GM12878 (cell line): Measurements from ENCODE around the gene FLOT1.

Experiments
- CBFB ChIP-seq: IDR thresholded peaks from 2 replicates; pipeline ENCODE4 v1.6.1; 2016; ENCODE audit warnings: antibody characterized with exemption, low read depth
- EP300 ChIP-seq, 2 experiments: fragments of 150-350 bp in 1 of 2; IDR thresholded peaks; 2 replicates each; pipeline ENCODE4 v1.6.1; 2011 to 2012; ENCODE audit warnings: low read depth in 2 of 2, low read length in 2 of 2, borderline replicate concordance in 1 of 2, improper control_type of control experiment in 1 of 2, inconsistent platforms in 1 of 2; ENCODE audit not compliant: control insufficient read depth in 1 of 2
- ESRRA ChIP-seq: IDR thresholded peaks from 2 replicates; pipeline ENCODE4 v1.6.1; 2012; ENCODE audit warnings: mild to moderate bottlenecking, low read length, improper control_type of control experiment
- IKZF2 ChIP-seq, 2 experiments: fragments of 450-650 bp; IDR thresholded peaks; 2 replicates each; pipeline ENCODE4 v1.6.1; 2017; ENCODE audit warnings: mild to moderate bottlenecking in 2 of 2, moderate library complexity in 2 of 2
- NBN ChIP-seq: fragments of 450-650 bp; IDR thresholded peaks from 2 replicates; pipeline ENCODE4 v1.6.1; 2016
- POLR2AphosphoS5 ChIP-seq: IDR thresholded peaks from 2 replicates; pipeline ENCODE4 v1.6.1; 2011; ENCODE audit warnings: mild to moderate bottlenecking, low read length, inconsistent platforms
- SP1 ChIP-seq: IDR thresholded peaks from one replicate; pipeline ENCODE4 v1.6.1; 2011; ENCODE audit warnings: low read depth, low read length
- YY1 ChIP-seq: IDR thresholded peaks from 2 replicates; pipeline ENCODE4 v1.6.1; 2011; ENCODE audit warnings: low read depth, mild to moderate bottlenecking, low read length
- ZNF274 ChIP-seq: IDR thresholded peaks from one replicate; pipeline ENCODE4 v1.8.0; 2011; ENCODE audit not compliant: insufficient read length, insufficient read depth
- TF ChIP-seq, protein P1 (sequence below), 3 experiments: IDR thresholded peaks in 2 of 3; conservative IDR thresholded peaks in 1 of 3; 2 replicates each; pipeline ENCODE4 v1.5.1; 2011; ENCODE audit warnings: low read depth in 3 of 3, low read length in 3 of 3, mild to moderate bottlenecking in 3 of 3, control low read depth in 2 of 3, moderate library complexity in 2 of 3, inconsistent platforms in 1 of 3, mixed read lengths in 1 of 3; ENCODE audit not compliant: control insufficient read depth in 2 of 3, insufficient read depth in 1 of 3; ENCODE audit errors: extremely low read depth in 1 of 3
- TF ChIP-seq, protein P2 (sequence below): IDR thresholded peaks from 2 replicates; pipeline ENCODE4 v1.6.1; 2011; ENCODE audit warnings: low read depth, mild to moderate bottlenecking, low read length, moderate library complexity, borderline replicate concordance; ENCODE audit errors: extremely low read depth
- TF ChIP-seq, protein P3 (sequence below): IDR thresholded peaks from 2 replicates; pipeline ENCODE4 v1.6.1; 2012; ENCODE audit warnings: low read depth, low read length, improper control_type of control experiment
- TF ChIP-seq, protein P4 (sequence below): IDR thresholded peaks from 2 replicates; pipeline ENCODE4 v1.6.1; 2011; ENCODE audit warnings: low read depth, low read length, improper control_type of control experiment, borderline replicate concordance
- TF ChIP-seq, protein P5 (sequence below): IDR thresholded peaks from 2 replicates; pipeline ENCODE4 v1.6.1; 2012; ENCODE audit warnings: low read depth, low read length, improper control_type of control experiment

DNA sequence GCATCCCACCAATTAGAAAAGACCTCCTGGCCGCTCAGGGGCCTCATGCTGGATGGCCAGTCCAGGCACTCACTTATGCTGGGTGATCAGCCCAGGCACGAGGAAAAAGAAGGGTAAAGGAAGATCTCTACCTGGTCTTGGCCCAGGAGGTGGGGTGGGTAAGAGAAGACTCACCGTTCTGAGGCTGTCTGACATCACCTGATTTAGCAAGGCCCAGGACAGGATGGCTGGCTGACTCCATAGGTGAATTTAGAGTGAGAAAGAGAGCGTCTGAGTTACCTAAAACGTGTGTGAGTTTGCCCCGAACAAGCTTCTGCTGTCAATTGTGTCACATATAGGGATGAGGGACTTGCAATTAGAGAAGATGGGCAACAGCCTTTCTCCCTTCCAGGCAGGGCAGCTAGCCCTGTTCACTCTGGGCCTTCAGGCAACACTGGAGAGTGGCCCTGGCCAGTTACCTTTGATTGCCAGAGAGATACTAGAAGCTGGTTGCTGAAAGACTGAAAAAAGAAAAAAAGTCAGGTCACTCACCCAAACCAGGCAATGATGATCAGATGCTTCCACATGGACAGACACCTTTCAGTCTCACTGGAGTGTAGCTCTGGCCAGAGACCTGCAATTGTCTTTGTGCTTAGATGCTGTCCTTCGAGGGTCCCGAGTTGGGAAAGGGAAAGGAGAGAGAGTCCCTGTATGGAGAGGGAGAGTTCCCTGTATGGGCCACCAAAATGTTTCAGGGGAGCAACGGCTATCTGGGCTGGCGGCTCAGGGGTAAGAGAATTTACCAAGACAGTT, 37.6 kb upstream of the FLOT1 start:
- no peak for TF ChIP-seq ESRRA
- no peak for TF ChIP-seq CBFB
- TF ChIP-seq, protein P1, sequence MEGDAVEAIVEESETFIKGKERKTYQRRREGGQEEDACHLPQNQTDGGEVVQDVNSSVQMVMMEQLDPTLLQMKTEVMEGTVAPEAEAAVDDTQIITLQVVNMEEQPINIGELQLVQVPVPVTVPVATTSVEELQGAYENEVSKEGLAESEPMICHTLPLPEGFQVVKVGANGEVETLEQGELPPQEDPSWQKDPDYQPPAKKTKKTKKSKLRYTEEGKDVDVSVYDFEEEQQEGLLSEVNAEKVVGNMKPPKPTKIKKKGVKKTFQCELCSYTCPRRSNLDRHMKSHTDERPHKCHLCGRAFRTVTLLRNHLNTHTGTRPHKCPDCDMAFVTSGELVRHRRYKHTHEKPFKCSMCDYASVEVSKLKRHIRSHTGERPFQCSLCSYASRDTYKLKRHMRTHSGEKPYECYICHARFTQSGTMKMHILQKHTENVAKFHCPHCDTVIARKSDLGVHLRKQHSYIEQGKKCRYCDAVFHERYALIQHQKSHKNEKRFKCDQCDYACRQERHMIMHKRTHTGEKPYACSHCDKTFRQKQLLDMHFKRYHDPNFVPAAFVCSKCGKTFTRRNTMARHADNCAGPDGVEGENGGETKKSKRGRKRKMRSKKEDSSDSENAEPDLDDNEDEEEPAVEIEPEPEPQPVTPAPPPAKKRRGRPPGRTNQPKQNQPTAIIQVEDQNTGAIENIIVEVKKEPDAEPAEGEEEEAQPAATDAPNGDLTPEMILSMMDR (IDR thresholded peaks at IDR 0.05 in 2 of 3, conservative IDR thresholded peaks at IDR 0.05 in 1 of 3; ENCODE audit: control insufficient read depth in 2 of 3, extremely low read depth in 1 of 3, insufficient read depth in 1 of 3, low read depth in 3 of 3, low read length in 3 of 3), result no peak
- TF ChIP-seq SP1, result no peak
- no peak for TF ChIP-seq ZNF274
- TF ChIP-seq, protein P2, sequence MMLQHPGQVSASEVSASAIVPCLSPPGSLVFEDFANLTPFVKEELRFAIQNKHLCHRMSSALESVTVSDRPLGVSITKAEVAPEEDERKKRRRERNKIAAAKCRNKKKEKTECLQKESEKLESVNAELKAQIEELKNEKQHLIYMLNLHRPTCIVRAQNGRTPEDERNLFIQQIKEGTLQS, result no peak
- TF ChIP-seq, protein P3, sequence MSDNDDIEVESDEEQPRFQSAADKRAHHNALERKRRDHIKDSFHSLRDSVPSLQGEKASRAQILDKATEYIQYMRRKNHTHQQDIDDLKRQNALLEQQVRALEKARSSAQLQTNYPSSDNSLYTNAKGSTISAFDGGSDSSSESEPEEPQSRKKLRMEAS, result no peak
- TF ChIP-seq, protein P4, sequence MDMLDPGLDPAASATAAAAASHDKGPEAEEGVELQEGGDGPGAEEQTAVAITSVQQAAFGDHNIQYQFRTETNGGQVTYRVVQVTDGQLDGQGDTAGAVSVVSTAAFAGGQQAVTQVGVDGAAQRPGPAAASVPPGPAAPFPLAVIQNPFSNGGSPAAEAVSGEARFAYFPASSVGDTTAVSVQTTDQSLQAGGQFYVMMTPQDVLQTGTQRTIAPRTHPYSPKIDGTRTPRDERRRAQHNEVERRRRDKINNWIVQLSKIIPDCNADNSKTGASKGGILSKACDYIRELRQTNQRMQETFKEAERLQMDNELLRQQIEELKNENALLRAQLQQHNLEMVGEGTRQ, result no peak
- TF ChIP-seq POLR2AphosphoS5, result no peak
- no peak for TF ChIP-seq EP300 (IDR thresholded peaks at IDR 0.05; ENCODE audit: borderline replicate concordance in 1 of 2, control insufficient read depth in 1 of 2, low read depth in 2 of 2, low read length in 2 of 2)
- TF ChIP-seq IKZF2 (IDR thresholded peaks at IDR 0.05), result no peak
- no peak for TF ChIP-seq NBN
- TF ChIP-seq YY1, result no peak
- TF ChIP-seq, protein P5, sequence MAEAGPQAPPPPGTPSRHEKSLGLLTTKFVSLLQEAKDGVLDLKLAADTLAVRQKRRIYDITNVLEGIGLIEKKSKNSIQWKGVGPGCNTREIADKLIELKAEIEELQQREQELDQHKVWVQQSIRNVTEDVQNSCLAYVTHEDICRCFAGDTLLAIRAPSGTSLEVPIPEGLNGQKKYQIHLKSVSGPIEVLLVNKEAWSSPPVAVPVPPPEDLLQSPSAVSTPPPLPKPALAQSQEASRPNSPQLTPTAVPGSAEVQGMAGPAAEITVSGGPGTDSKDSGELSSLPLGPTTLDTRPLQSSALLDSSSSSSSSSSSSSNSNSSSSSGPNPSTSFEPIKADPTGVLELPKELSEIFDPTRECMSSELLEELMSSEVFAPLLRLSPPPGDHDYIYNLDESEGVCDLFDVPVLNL, result no peak
